H1 (cell line): ENCODE data around the gene TJP2. TPM values are rescaled to one million over a fixed set of nuclear protein-coding genes. Genes with fewer than 3 reads are reported as not detected.

ENCODE experiments used
- CTCF ChIA-PET: fragments of 300-600 bp; sonication (Branson Sonifier 250); formaldehyde crosslinking; loops from one replicate; lab custom pipeline; 2021; ENCODE audit not compliant: partially characterized antibody; lab: Charles Lee
- POLR2A ChIA-PET: fragments of 300-600 bp; sonication (Branson Sonifier 250); formaldehyde crosslinking; loops from one replicate; lab custom pipeline; 2021; ENCODE audit warnings: inconsistent platforms; ENCODE audit not compliant: partially characterized antibody; lab: Charles Lee
- DNase-seq, 2 experiments: peaks; one replicate each; pipeline versions ENCODE4 v3.0.0 to v3.0.0-alpha.2; 2010 to 2022; ENCODE audit warnings: low spot score in 2 of 2, low read depth in 1 of 2, mixed read lengths in 1 of 2
- FAIRE-seq: peaks from 2 replicates; lab custom pipeline; 2011; peaks lifted over from hg19 to GRCh38; lab: Jason Lieb, UNC
- H2AFZ ChIP-seq: 2 replicates; pipeline ENCODE4 v1.8.1; 2012; ENCODE audit warnings: low read length, inconsistent platforms
- H2AK5ac ChIP-seq: 2 replicates; pipeline ENCODE4 v1.6.1; 2013; ENCODE audit warnings: low read depth, low read length
- H2BK120ac ChIP-seq: replicated peaks from 2 replicates; pipeline ENCODE3; 2013; ENCODE audit warnings: low read depth, low read length, inconsistent platforms
- H2BK12ac ChIP-seq: 2 replicates; pipeline ENCODE4 v1.6.1; 2013; ENCODE audit warnings: low read depth, low read length
- H2BK15ac ChIP-seq: 2 replicates; pipeline ENCODE4 v1.6.1; 2013; ENCODE audit warnings: low read length
- H2BK20ac ChIP-seq: 2 replicates; pipeline ENCODE4 v1.6.1; 2013; ENCODE audit warnings: low read length
- H2BK5ac ChIP-seq: 2 replicates; pipeline ENCODE4 v1.6.1; 2013; ENCODE audit warnings: low read depth, low read length
- H3K14ac ChIP-seq: 2 replicates; pipeline ENCODE4 v1.6.1; 2013; ENCODE audit warnings: inconsistent platforms; ENCODE audit not compliant: insufficient read length
- H3K18ac ChIP-seq: 2 replicates; pipeline ENCODE4 v1.6.1; 2013; ENCODE audit warnings: low read length; ENCODE audit errors: extremely low read depth
- H3K23ac ChIP-seq: 2 replicates; pipeline ENCODE4 v1.6.1; 2013; ENCODE audit warnings: inconsistent platforms; ENCODE audit not compliant: insufficient read length
- H3K23me2 ChIP-seq: 2 replicates; pipeline ENCODE4 v1.6.1; 2013; ENCODE audit warnings: low read depth, low read length
- H3K27ac ChIP-seq: 2 replicates; pipeline ENCODE4 v1.6.1; 2011; ENCODE audit warnings: low read depth, low read length, inconsistent platforms
- H3K27me3 ChIP-seq, 4 experiments: replicated peaks in 1 of 4; 1 replicate in 1 of 4; 2 replicates in 3 of 4; pipeline versions ENCODE4 v1.6.1 to v1.8.1; 2011 to 2013; ENCODE audit warnings: low read length in 3 of 4, mild to moderate bottlenecking in 3 of 4, inconsistent platforms in 2 of 4, mixed read lengths in 2 of 4, moderate library complexity in 1 of 4; ENCODE audit not compliant: control insufficient read depth in 3 of 4, insufficient read depth in 3 of 4; ENCODE audit errors: extremely low read depth in 1 of 4
- H3K36me3 ChIP-seq, 4 experiments: 2 replicates each; pipeline versions ENCODE4 v1.6.1 to v1.8.1; 2011 to 2013; ENCODE audit warnings: mild to moderate bottlenecking in 4 of 4, low read length in 3 of 4, moderate library complexity in 2 of 4, control low read depth in 1 of 4, inconsistent platforms in 1 of 4; ENCODE audit not compliant: insufficient read depth in 4 of 4, control insufficient read depth in 2 of 4
- H3K4ac ChIP-seq: replicated peaks from 2 replicates; pipeline ENCODE3; 2013; ENCODE audit warnings: low read length, low read depth, mixed read lengths, inconsistent platforms; ENCODE audit not compliant: insufficient read length
- H3K4me1 ChIP-seq, 4 experiments: replicated peaks in 1 of 4; 1 replicate in 1 of 4; 2 replicates in 3 of 4; pipeline versions ENCODE4 v1.6.1 to v1.8.1; 2011 to 2013; ENCODE audit warnings: low read length in 3 of 4, inconsistent platforms in 2 of 4, mixed read lengths in 1 of 4; ENCODE audit not compliant: insufficient read depth in 4 of 4, control insufficient read depth in 3 of 4
- H3K4me2 ChIP-seq, 2 experiments: 2 replicates each; pipeline versions ENCODE4 v1.6.1 to v1.8.1; 2011 to 2013; ENCODE audit warnings: low read depth in 2 of 2, low read length in 2 of 2, control low read depth in 1 of 2, inconsistent platforms in 1 of 2, mild to moderate bottlenecking in 1 of 2; ENCODE audit not compliant: insufficient read depth in 1 of 2
- H3K4me3 ChIP-seq, 4 experiments: fragments of 200-600, 300-600 bp in 1 of 4; sonication (generic), shearing (Covaris generic), sonication (Bioruptor Twin) in 1 of 4; 2 replicates each; pipeline versions ENCODE4 v1.5.1 to v1.8.1; 2011 to 2016; ENCODE audit warnings: low read length in 4 of 4, low read depth in 3 of 4, control low read depth in 2 of 4, inconsistent platforms in 2 of 4, mild to moderate bottlenecking in 2 of 4, mixed read lengths in 1 of 4, moderate library complexity in 1 of 4; ENCODE audit not compliant: insufficient read depth in 2 of 4; ENCODE audit errors: extremely low read depth in 1 of 4
- H3K56ac ChIP-seq: replicated peaks from 2 replicates; pipeline ENCODE3; 2013; ENCODE audit warnings: low read depth, mild to moderate bottlenecking, mixed read lengths, low read length, inconsistent platforms; ENCODE audit not compliant: insufficient read length
- H3K79me1 ChIP-seq: 2 replicates; pipeline ENCODE4 v1.6.1; 2013; ENCODE audit warnings: low read depth, low read length, control low read depth
- H3K79me2 ChIP-seq, 2 experiments: 2 replicates each; pipeline versions ENCODE4 v1.6.1 to v1.8.1; 2012 to 2013; ENCODE audit warnings: low read length in 2 of 2, mild to moderate bottlenecking in 2 of 2, inconsistent platforms in 1 of 2; ENCODE audit not compliant: insufficient read depth in 2 of 2, control insufficient read depth in 1 of 2
- H3K9ac ChIP-seq, 4 experiments: replicated peaks in 1 of 4; 1 replicate in 1 of 4; 2 replicates in 3 of 4; pipeline versions ENCODE4 v1.6.1 to v1.8.1; 2011 to 2013; ENCODE audit warnings: low read depth in 3 of 4, low read length in 3 of 4, control low read depth in 2 of 4, mild to moderate bottlenecking in 2 of 4, moderate library complexity in 2 of 4, inconsistent platforms in 1 of 4; ENCODE audit errors: extremely low read depth in 1 of 4
- H3K9me3 ChIP-seq, 2 experiments: 2 replicates each; pipeline versions ENCODE4 v1.6.1 to v1.8.1; 2012 to 2013; ENCODE audit warnings: mild to moderate bottlenecking in 2 of 2, moderate library complexity in 2 of 2, control low read depth in 1 of 2, inconsistent platforms in 1 of 2, low read depth in 1 of 2, low read length in 1 of 2, mixed read lengths in 1 of 2; ENCODE audit not compliant: insufficient read depth in 2 of 2
- H4K20me1 ChIP-seq, 2 experiments: replicated peaks in 1 of 2; 2 replicates each; pipeline versions ENCODE3 to v1.8.1; 2011 to 2013; ENCODE audit warnings: inconsistent platforms in 2 of 2, low read length in 2 of 2, mild to moderate bottlenecking in 1 of 2; ENCODE audit not compliant: insufficient read depth in 2 of 2, control insufficient read depth in 1 of 2
- H4K5ac ChIP-seq: 2 replicates; pipeline ENCODE4 v1.6.1; 2013; ENCODE audit warnings: low read length, low read depth, mixed read lengths, inconsistent platforms; ENCODE audit not compliant: insufficient read length
- H4K8ac ChIP-seq: 2 replicates; pipeline ENCODE4 v1.8.0; 2013; ENCODE audit warnings: mild to moderate bottlenecking, moderate library complexity, low read length, inconsistent platforms; ENCODE audit not compliant: insufficient read depth; ENCODE audit errors: extremely low read depth
- H4K91ac ChIP-seq: replicated peaks from 2 replicates; pipeline ENCODE3; 2013; ENCODE audit warnings: low read length, mixed read lengths, inconsistent platforms; ENCODE audit not compliant: insufficient read length
- CBX5 ChIP-seq: fragments of 300-800, 300-1000 bp; sonication (generic); IDR thresholded peaks from 2 replicates; pipeline ENCODE4 v1.7.1; 2016; ENCODE audit warnings: antibody characterized with exemption, low read length, low read depth
- WGBS, 2 experiments: shearing (Covaris generic) in 1 of 2; methylation state at CpG; one replicate each; pipeline versions ENCODE4 v1.1.6 to v1.1.7; 2013 to 2015; ENCODE audit warnings: low lambda C conversion rate in 2 of 2, mixed read lengths in 2 of 2, inconsistent platforms in 1 of 2, low coverage in 1 of 2, missing lambda C conversion rate in 1 of 2; ENCODE audit not compliant: insufficient replicate concordance in 2 of 2, insufficient coverage in 1 of 2, insufficient read length in 1 of 2; ENCODE audit errors: extremely low coverage in 1 of 2, missing lambda C conversion rate in 1 of 2; 5-methylcytosine and 5-hydroxymethylcytosine counted together
- polyA plus RNA-seq, 7 experiments: library from polyadenylated mRNA; depleted of rRNA in 3 of 7; stranded (reverse) in 5 of 7; unstranded in 2 of 7; fragments of >200 nt in 5 of 7; fragments of 200-250 nt in 2 of 7; gene quantifications; 1 replicate in 5 of 7; 2 replicates in 1 of 7; 4 replicates in 1 of 7; pipeline versions ENCODE4 v1.2.1 to v1.2.3, GENCODE V29; 2011 to 2013; ENCODE audit warnings: missing spikeins in 2 of 7, mixed read lengths in 2 of 7
- total RNA-seq: library from RNA; stranded (reverse); fragmentation: NEBNext Ultra II Directional; extraction: Animal tissue kit (Norgen Biotek cat#: 25700); gene quantifications from 2 replicates; pipeline ENCODE4 v1.2.1, GENCODE V29; 2021

The TJP2 gene
- total and polyA plus RNA-seq, 2 of the 8 experiments (the other 6 are each of a cell fraction or from before 2014, with no cell fraction given): 54.9 to 137 TPM

DNA sequence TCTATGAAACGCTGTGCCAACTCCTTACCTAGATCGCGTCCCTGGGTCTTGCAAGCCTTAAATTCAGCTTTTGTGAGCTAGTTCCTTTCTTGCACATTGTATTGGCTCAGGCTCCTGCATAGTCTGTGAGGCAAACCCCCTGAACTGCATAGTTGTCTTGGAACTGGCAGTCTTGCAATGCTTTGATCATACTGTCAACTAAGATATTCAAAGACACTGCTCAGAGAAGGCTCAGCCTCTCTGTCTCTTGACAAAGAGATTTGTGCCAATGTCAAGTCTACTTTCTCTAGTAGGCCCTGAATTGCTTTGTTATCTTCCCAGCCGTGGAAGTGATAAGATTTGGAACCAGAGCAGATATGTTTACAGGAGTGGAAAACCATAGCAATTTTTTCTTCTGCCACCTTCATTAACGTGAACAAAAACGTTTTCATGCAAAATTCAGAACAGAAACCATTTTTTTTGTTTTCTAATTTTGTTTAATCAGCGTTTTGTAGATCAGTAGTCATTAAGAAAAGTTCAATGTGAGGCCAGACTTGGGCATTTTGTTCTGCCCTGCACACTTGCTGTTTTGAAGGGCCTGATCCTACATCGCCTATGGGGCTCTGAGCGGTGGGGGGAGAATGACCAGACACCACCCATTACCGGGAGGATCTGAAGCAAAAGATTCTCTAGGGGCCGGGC lies 123.4 kb downstream of the TJP2 start:
- Histone ChIP-seq H3K4me2 (no peak overlapping the region), H3K23me2 (no peaks in the 10 kb centered on the region), H3K23ac (no peak overlapping the region), H4K8ac (no peak overlapping the region), H4K91ac (no peak overlapping the region), H2BK12ac (no peak overlapping the region), H3K14ac (no peak overlapping the region), H3K79me1 (no peaks in the 10 kb centered on the region), H3K9ac (no peak overlapping the region), H4K5ac (no peak overlapping the region), H3K27ac (no peak overlapping the region), H2BK15ac (0 out of 2 replicates have a peak overlapping the region, but pooled peaks have one; percentile 10), H2BK5ac (no peak overlapping the region), H3K79me2 (no peaks in the 10 kb centered on the region), H3K56ac (no peak overlapping the region), H3K27me3 (no peaks in the 10 kb centered on the region), H3K36me3 (no peaks in the 10 kb centered on the region), H2BK120ac (no peak overlapping the region), H2AFZ (no peak overlapping the region), H3K9me3 (no peaks in the 10 kb centered on the region), H3K4me1 (peaks cover 0 to 4% (median 0%) of the 10 kb centered on the region in 4 experiments; a peak in 1 of 7 replicates), H4K20me1 (no peaks in the 10 kb centered on the region), H2AK5ac (no peak overlapping the region), H3K18ac (no peak overlapping the region), H2BK20ac (no peak overlapping the region; the same call in 1 of the 2 replicates), H3K4me3 (no peak overlapping the region), H3K4ac (no peak overlapping the region)
- POLR2A ChIA-PET: interaction anchor here (1.0 to 1.6 kb wide), 3 partner anchors 11 to 67 kb away, joined by 3 to 6 read pairs (median 4); no protein-coding TSS in a partner anchor
- CTCF ChIA-PET: no interaction called here
- WGBS, 2 experiments: 92% methylated on average over 11 of the region's 11 CpGs; no CpG with 5 or more reads in 1 of the 2 experiments
- DNase-seq (no peak), FAIRE-seq (no peak)
- TF ChIP-seq CBX5: no peak
